ENCODE results near the gene IL22RA2.

- TF ChIP-seq POLR2A (IDR thresholded peaks at IDR 0.05; ENCODE audit: low read depth): no peak
- TF ChIP-seq CTCF (IDR thresholded peaks at IDR 0.05): no peak
- TF ChIP-seq EP300 (IDR thresholded peaks at IDR 0.05): no peak
- no peak for TF ChIP-seq POLR2AphosphoS5 (IDR thresholded peaks at IDR 0.05)
These were observed 29.8 kb upstream of the IL22RA2 start for GRCh38 chr6:137203256-137203655.
